IMR-90 (cell line): ENCODE measurements around the gene SRGAP2C. TPM values are rescaled to one million over a fixed set of nuclear protein-coding genes. Genes with fewer than 3 reads are reported as not detected.

Source experiments
- ATAC-seq: fragments of 200-7000 bp; cut with Tn5 transposase; 2 replicates; pipeline ENCODE4 v1.9.1; 2020; ENCODE audit warnings: low read depth, mild to moderate bottlenecking, moderate library complexity
- BruUV-seq: library from RNA; stranded (reverse); fragments of 400-500 nt; replicated peaks from 2 replicates; lab custom pipeline; 2021; lab: Mats Ljungman, UMichigan
- CTCF ChIA-PET: fragments of 300-600 bp; formaldehyde crosslinking; extraction: SDS; loops from one replicate; lab custom pipeline; 2021; ENCODE audit warnings: antibody characterized with exemption; lab: Yijun Ruan, JAX
- POLR2A ChIA-PET: fragments of 300-600 bp; sonication (Branson Sonifier 250); formaldehyde crosslinking; loops from one replicate; lab custom pipeline; 2022; ENCODE audit warnings: antibody characterized with exemption; ENCODE audit not compliant: unreplicated experiment; lab: Charles Lee
- DNase-seq: peaks from one replicate; pipeline ENCODE4 v3.0.0; 2013
- H2AFZ ChIP-seq: replicated peaks from 2 replicates; pipeline ENCODE3; 2013; ENCODE audit warnings: low read length, mild to moderate bottlenecking; ENCODE audit not compliant: poor library complexity
- H2AK5ac ChIP-seq: 2 replicates; pipeline ENCODE4 v1.6.1; 2013; ENCODE audit warnings: low read depth, low read length, inconsistent platforms
- H2AK9ac ChIP-seq: replicated peaks from 2 replicates; pipeline ENCODE3; 2013; ENCODE audit warnings: mild to moderate bottlenecking, low read depth, low read length, moderate library complexity; ENCODE audit not compliant: poor library complexity
- H2BK120ac ChIP-seq: 2 replicates; pipeline ENCODE4 v1.6.1; 2013; ENCODE audit warnings: low read depth, low read length, inconsistent platforms
- H2BK15ac ChIP-seq: 3 replicates; pipeline ENCODE4 v1.6.1; 2013; ENCODE audit warnings: low read depth, low read length, inconsistent platforms
- H2BK20ac ChIP-seq: 2 replicates; pipeline ENCODE4 v1.6.1; 2013; ENCODE audit warnings: low read depth, mild to moderate bottlenecking, inconsistent platforms, low read length, moderate library complexity
- H2BK5ac ChIP-seq: 2 replicates; pipeline ENCODE4 v1.6.1; 2013; ENCODE audit warnings: mild to moderate bottlenecking, low read depth, low read length, inconsistent platforms; ENCODE audit not compliant: poor library complexity, severe bottlenecking
- H3K14ac ChIP-seq: replicated peaks from 2 replicates; pipeline ENCODE4 v1.6.1; 2013; ENCODE audit warnings: low read depth, low read length, inconsistent platforms
- H3K18ac ChIP-seq: 2 replicates; pipeline ENCODE4 v1.6.1; 2013; ENCODE audit warnings: low read depth, low read length, control low read depth
- H3K23ac ChIP-seq: 2 replicates; pipeline ENCODE4 v1.6.1; 2013; ENCODE audit warnings: low read depth, low read length, inconsistent platforms
- H3K27ac ChIP-seq: 2 replicates; pipeline ENCODE4 v1.5.1; 2013; ENCODE audit warnings: mild to moderate bottlenecking, control low read depth, low read length; ENCODE audit not compliant: insufficient read depth
- H3K27me3 ChIP-seq: 2 replicates; pipeline ENCODE4 v1.6.1; 2013; ENCODE audit warnings: low read length; ENCODE audit not compliant: control insufficient read depth, insufficient read depth
- H3K36me3 ChIP-seq: 2 replicates; pipeline ENCODE4 v1.6.1; 2013; ENCODE audit warnings: low read length, mixed read lengths; ENCODE audit not compliant: control insufficient read depth, insufficient read depth
- H3K4ac ChIP-seq: 2 replicates; pipeline ENCODE4 v1.6.1; 2013; ENCODE audit warnings: low read depth, low read length, inconsistent platforms
- H3K4me1 ChIP-seq: 2 replicates; pipeline ENCODE4 v1.6.1; 2013; ENCODE audit warnings: low read length, mixed read lengths; ENCODE audit not compliant: control insufficient read depth, insufficient read depth
- H3K4me2 ChIP-seq: 2 replicates; pipeline ENCODE4 v1.6.1; 2013; ENCODE audit warnings: low read depth, mild to moderate bottlenecking, control low read depth, low read length, moderate library complexity
- H3K4me3 ChIP-seq: 2 replicates; pipeline ENCODE4 v1.5.1; 2013; ENCODE audit warnings: low read depth, mild to moderate bottlenecking, control low read depth, low read length, moderate library complexity; ENCODE audit not compliant: insufficient read depth
- H3K56ac ChIP-seq: 2 replicates; pipeline ENCODE4 v1.6.1; 2013; ENCODE audit warnings: low read length, inconsistent platforms; ENCODE audit not compliant: insufficient read depth; ENCODE audit errors: extremely low read depth
- H3K79me1 ChIP-seq, 2 experiments: 2 replicates each; pipeline ENCODE4 v1.6.1; 2013; ENCODE audit warnings: low read length in 2 of 2, inconsistent platforms in 1 of 2, low read depth in 1 of 2
- H3K9ac ChIP-seq: 2 replicates; pipeline ENCODE4 v1.6.1; 2013; ENCODE audit warnings: low read depth, low read length, control low read depth
- H3K9me1 ChIP-seq: 2 replicates; pipeline ENCODE4 v1.6.1; 2013; ENCODE audit warnings: low read length, inconsistent platforms; ENCODE audit not compliant: insufficient read depth
- H3K9me3 ChIP-seq: 2 replicates; pipeline ENCODE4 v1.6.1; 2013; ENCODE audit warnings: low read length; ENCODE audit not compliant: control insufficient read depth, insufficient read depth
- H4K20me1 ChIP-seq: 2 replicates; pipeline ENCODE4 v1.6.1; 2013; ENCODE audit warnings: low read length, inconsistent platforms; ENCODE audit not compliant: insufficient read depth
- H4K5ac ChIP-seq: 2 replicates; pipeline ENCODE4 v1.6.1; 2013; ENCODE audit warnings: mild to moderate bottlenecking, low read depth, low read length, control low read depth
- H4K8ac ChIP-seq, 2 experiments: 2 replicates each; pipeline ENCODE4 v1.6.1; 2013; ENCODE audit warnings: low read depth in 2 of 2, low read length in 2 of 2, control low read depth in 1 of 2, inconsistent platforms in 1 of 2
- H4K91ac ChIP-seq: 2 replicates; pipeline ENCODE4 v1.6.1; 2013; ENCODE audit warnings: low read depth, low read length, inconsistent platforms; ENCODE audit not compliant: insufficient read depth
- CEBPB ChIP-seq: IDR thresholded peaks from 2 replicates; pipeline ENCODE4 v1.6.1; 2012; ENCODE audit warnings: low read depth, low read length, improper control_type of control experiment
- MAZ ChIP-seq: IDR thresholded peaks from 2 replicates; pipeline ENCODE4 v1.6.1; 2012; ENCODE audit warnings: low read depth, mild to moderate bottlenecking, low read length, improper control_type of control experiment, moderate library complexity, borderline replicate concordance
- MXI1 ChIP-seq: IDR thresholded peaks from 2 replicates; pipeline ENCODE4 v1.6.1; 2012; ENCODE audit warnings: low read depth, mild to moderate bottlenecking, low read length, moderate library complexity, borderline replicate concordance
- NFE2L2 ChIP-seq: fragments of 150-350 bp; IDR thresholded peaks from 2 replicates; pipeline ENCODE4 v1.6.1; 2016; ENCODE audit warnings: low read depth, mild to moderate bottlenecking, low read length
- POLR2A ChIP-seq: IDR thresholded peaks from 2 replicates; pipeline ENCODE4 v1.6.1; 2012; ENCODE audit warnings: mild to moderate bottlenecking, low read depth, low read length
- RAD21 ChIP-seq: IDR thresholded peaks from 2 replicates; pipeline ENCODE4 v1.6.1; 2012; ENCODE audit warnings: low read length, improper control_type of control experiment
- RFX5 ChIP-seq: IDR thresholded peaks from 2 replicates; pipeline ENCODE4 v1.8.0; 2012; ENCODE audit warnings: low read depth, mild to moderate bottlenecking, low read length, moderate library complexity
- WGBS, 2 experiments: methylation state at CpG; one replicate each; pipeline versions ENCODE4 v1.1.5 to v1.1.7; 2013; ENCODE audit warnings: missing lambda C conversion rate in 2 of 2; ENCODE audit not compliant: insufficient read length in 1 of 2; ENCODE audit errors: extremely low coverage in 2 of 2; 5-methylcytosine and 5-hydroxymethylcytosine counted together
- dilution Hi-C: fragments of 300-500 bp; cut with HindIII; formaldehyde crosslinking; loops from one replicate; pipeline ENCODE4 v1.14.3; 2018; ENCODE audit warnings: low sequenced_read_pairs; ENCODE audit not compliant: unreplicated experiment
- in situ Hi-C: fragments of 300-500 bp; cut with MboI; formaldehyde crosslinking; loops from 3 replicates; pipeline ENCODE4 v1.14.3; 2019; ENCODE audit warnings: low sequenced_read_pairs, inconsistent platforms, mixed read lengths
- intact Hi-C: fragments of 100-400 bp; cut with micrococcal nuclease; formaldehyde crosslinking; loops from 2 replicates; pipeline ENCODE4 v1.10.0; 2022
- polyA plus RNA-seq, 3 experiments: library from polyadenylated mRNA; depleted of rRNA; stranded (reverse); fragments of >200 nt; gene quantifications; 2 replicates each; pipeline ENCODE4 v1.2.3, GENCODE V29; 2012; ENCODE audit warnings: low replicate concordance in 1 of 3
- total RNA-seq: library from RNA; depleted of rRNA; stranded (reverse); fragments of >200 nt; gene quantifications from 2 replicates; pipeline ENCODE4 v1.2.3, GENCODE V29; 2012
- TF ChIP-seq, protein P1 (sequence below): conservative IDR thresholded peaks from 2 replicates; pipeline ENCODE4 v1.5.1; 2012; ENCODE audit warnings: mild to moderate bottlenecking, low read depth, low read length, improper control_type of control experiment
- TF ChIP-seq, protein P2 (sequence below): fragments of 150-350 bp; IDR thresholded peaks from 2 replicates; pipeline ENCODE4 v1.6.1; 2016; ENCODE audit warnings: low read depth, mild to moderate bottlenecking, low read length, moderate library complexity, borderline replicate concordance

The SRGAP2C gene
- total and polyA plus RNA-seq, 2 of the 4 experiments (the other 2 are of a cell fraction), result 5.6 to 12.7 TPM

DNA sequence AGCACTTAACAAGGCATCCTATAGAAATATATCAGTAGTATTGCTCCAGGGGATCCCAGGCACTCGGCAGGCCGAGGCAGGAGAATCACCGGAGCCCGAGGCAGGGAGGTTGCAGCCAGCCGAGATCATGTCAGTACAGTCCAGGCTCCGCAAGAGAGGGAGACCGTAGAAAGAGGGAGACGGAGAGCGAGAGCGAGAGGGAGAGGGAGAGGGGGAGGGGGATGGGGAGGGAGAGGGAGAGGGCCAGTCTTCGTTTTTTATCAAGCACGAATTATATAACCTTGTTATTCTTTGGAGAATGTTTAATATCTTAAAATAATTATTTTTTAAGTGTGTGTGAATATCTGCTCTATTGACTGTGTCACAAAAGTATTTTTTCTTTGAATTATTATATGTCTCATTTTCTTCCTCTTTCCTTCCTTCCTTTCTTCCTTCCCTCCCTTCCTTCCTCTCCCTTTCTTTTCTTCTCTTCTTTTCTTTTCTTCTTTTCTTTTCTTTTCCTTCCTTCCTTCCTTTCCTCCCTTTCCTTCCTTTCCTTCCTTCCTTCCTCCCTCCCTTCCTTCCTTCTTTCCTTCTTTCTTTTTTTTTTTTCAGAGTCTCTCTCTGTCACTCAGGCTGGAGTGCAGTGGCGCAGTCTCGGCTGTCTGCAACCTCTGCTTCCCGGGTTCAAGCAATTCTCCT lies 233.7 kb downstream of the SRGAP2C start:
- Histone ChIP-seq H2BK120ac (no peak overlapping the region), H3K27ac (no peak overlapping the region), H3K14ac (no peak overlapping the region), H2BK15ac (no peak overlapping the region), H2AK5ac (no peak overlapping the region), H3K56ac (no peak overlapping the region), H3K9me3 (no peaks in the 10 kb centered on the region), H3K27me3 (no peaks in the 10 kb centered on the region; the same call in 1 of the 2 replicates), H2AFZ (no peak overlapping the region), H3K18ac (no peak overlapping the region), H3K23ac (no peak overlapping the region), H2BK5ac (no peak overlapping the region), H3K9me1 (no peaks in the 10 kb centered on the region), H4K8ac (no peak overlapping the region), H3K79me1 (no peaks in the 10 kb centered on the region), H3K4me2 (no peak overlapping the region), H2BK20ac (no peak overlapping the region), H3K36me3 (no peaks in the 10 kb centered on the region), H2AK9ac (no peak overlapping the region), H3K4me3 (no peak overlapping the region), H3K4ac (no peak overlapping the region), H4K20me1 (no peaks in the 10 kb centered on the region), H3K9ac (no peak overlapping the region), H3K4me1 (no peaks in the 10 kb centered on the region), H4K5ac (no peak overlapping the region), H4K91ac (no peak overlapping the region)
- ChIA-PET POLR2A (no interaction called here), CTCF (no interaction called here)
- WGBS, 2 experiments, result 40% methylated on average over 1 of the region's 15 CpGs; no CpG with 5 or more reads in 1 of the 2 experiments
- in situ Hi-C loops (no loop called here), dilution Hi-C loops (no loop called here), intact Hi-C loops (no loop called here)
- ATAC-seq (no peak), DNase-seq (no peak)
- BruUV-seq, result no TSS peak
- no peak for TF ChIP-seq MXI1
- TF ChIP-seq, protein P1, sequence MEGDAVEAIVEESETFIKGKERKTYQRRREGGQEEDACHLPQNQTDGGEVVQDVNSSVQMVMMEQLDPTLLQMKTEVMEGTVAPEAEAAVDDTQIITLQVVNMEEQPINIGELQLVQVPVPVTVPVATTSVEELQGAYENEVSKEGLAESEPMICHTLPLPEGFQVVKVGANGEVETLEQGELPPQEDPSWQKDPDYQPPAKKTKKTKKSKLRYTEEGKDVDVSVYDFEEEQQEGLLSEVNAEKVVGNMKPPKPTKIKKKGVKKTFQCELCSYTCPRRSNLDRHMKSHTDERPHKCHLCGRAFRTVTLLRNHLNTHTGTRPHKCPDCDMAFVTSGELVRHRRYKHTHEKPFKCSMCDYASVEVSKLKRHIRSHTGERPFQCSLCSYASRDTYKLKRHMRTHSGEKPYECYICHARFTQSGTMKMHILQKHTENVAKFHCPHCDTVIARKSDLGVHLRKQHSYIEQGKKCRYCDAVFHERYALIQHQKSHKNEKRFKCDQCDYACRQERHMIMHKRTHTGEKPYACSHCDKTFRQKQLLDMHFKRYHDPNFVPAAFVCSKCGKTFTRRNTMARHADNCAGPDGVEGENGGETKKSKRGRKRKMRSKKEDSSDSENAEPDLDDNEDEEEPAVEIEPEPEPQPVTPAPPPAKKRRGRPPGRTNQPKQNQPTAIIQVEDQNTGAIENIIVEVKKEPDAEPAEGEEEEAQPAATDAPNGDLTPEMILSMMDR, result no peak
- TF ChIP-seq NFE2L2, result no peak
- TF ChIP-seq MAZ, result no peak
- no peak for TF ChIP-seq RFX5
- no peak for TF ChIP-seq CEBPB
- TF ChIP-seq RAD21, result no peak
- TF ChIP-seq POLR2A, result no peak
- TF ChIP-seq, protein P2, sequence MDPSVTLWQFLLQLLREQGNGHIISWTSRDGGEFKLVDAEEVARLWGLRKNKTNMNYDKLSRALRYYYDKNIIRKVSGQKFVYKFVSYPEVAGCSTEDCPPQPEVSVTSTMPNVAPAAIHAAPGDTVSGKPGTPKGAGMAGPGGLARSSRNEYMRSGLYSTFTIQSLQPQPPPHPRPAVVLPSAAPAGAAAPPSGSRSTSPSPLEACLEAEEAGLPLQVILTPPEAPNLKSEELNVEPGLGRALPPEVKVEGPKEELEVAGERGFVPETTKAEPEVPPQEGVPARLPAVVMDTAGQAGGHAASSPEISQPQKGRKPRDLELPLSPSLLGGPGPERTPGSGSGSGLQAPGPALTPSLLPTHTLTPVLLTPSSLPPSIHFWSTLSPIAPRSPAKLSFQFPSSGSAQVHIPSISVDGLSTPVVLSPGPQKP, result no peak
